C4-2B (cell line): ENCODE data around the gene HRCT1.
A peak's percentile ranks its signal among the peaks of the same experiment; 100 is the strongest.
"Not testable (repeated sequence)": the region's sequence is repeated elsewhere in the genome, so short reads cannot be mapped to it uniquely, and the experiment has no call there.

Source experiments
- H3K27ac ChIP-seq: fragments of 450-650 bp; 2 replicates; pipeline ENCODE4 v1.5.1; 2017
- CTCF ChIP-seq: fragments of 450-650 bp; conservative IDR thresholded peaks from 2 replicates; pipeline ENCODE4 v1.5.1; 2017; ENCODE audit warnings: mild to moderate bottlenecking
- ZFX ChIP-seq: fragments of 450-650 bp; IDR thresholded peaks from 2 replicates; pipeline ENCODE4 v1.6.1; 2017

HRCT1 gene

GRCh38 chr9:35912791-35913400, 6.9 kb downstream of the HRCT1 start:
- TF ChIP-seq CTCF (no peak), ZFX (no peak)
- H3K27ac ChIP-seq, result no peak overlapping the region

DNA sequence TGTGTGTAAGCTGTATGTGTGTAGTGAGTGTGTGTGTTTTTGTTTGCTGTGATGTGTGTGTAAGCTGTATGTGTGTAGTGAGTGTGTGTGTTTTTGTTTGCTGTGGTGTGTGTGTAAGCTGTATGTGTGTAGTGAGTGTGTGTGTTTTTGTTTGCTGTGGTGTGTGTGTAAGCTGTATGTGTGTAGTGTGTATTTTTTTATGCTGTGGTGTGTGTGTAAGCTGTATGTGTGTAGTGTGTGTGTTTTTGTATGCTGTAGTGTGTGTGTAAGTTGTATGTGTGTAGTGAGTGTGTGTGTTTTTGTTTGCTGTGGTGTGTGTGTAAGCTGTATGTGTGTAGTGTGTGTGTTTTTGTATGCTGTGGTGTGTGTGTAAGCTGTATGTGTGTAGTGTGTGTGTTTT, 7.4 kb downstream of the HRCT1 start:
- H3K27ac ChIP-seq, result not testable (repeated sequence)

- TF ChIP-seq ZFX (no peak), CTCF (no peak)
- no peak overlapping the region for H3K27ac ChIP-seq
Measured at GRCh38 chr9:35914301-35914807, 8.4 kb downstream of the HRCT1 start.

- TF ChIP-seq ZFX (no peak), CTCF (no peak)
- no peak overlapping the region for H3K27ac ChIP-seq
Measured at GRCh38 chr9:35915681-35916294, 9.8 kb downstream of the HRCT1 start.

DNA sequence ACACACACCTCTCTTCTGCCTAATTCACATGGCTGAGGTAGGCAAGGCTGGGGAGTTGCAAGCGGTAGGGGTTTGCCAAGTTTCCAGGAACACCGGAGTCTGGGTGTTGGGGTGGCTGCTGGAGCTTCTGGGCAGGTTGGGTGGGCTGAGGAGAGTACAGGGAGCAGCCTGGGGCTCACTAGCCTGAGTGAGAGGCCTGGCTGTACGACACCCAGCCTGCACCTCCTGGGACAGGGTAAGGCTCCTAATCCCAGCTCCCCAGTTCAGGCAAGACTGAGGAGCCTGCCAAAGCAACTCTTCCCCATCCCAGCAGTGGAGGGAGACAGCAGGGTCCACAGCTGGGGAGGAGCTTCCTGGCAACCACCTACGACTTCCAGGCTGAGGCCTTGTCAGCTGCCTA, 11.3 kb downstream of the HRCT1 start:
- no peak for TF ChIP-seq ZFX
- no peak for TF ChIP-seq CTCF
- peak overlapping the region; percentile 57 for H3K27ac ChIP-seq

GRCh38 chr9:35918780-35919179, 12.8 kb downstream of the HRCT1 start:
- peak overlapping the region; percentile 57 for H3K27ac ChIP-seq
- no peak for TF ChIP-seq ZFX
- TF ChIP-seq CTCF, result no peak

DNA sequence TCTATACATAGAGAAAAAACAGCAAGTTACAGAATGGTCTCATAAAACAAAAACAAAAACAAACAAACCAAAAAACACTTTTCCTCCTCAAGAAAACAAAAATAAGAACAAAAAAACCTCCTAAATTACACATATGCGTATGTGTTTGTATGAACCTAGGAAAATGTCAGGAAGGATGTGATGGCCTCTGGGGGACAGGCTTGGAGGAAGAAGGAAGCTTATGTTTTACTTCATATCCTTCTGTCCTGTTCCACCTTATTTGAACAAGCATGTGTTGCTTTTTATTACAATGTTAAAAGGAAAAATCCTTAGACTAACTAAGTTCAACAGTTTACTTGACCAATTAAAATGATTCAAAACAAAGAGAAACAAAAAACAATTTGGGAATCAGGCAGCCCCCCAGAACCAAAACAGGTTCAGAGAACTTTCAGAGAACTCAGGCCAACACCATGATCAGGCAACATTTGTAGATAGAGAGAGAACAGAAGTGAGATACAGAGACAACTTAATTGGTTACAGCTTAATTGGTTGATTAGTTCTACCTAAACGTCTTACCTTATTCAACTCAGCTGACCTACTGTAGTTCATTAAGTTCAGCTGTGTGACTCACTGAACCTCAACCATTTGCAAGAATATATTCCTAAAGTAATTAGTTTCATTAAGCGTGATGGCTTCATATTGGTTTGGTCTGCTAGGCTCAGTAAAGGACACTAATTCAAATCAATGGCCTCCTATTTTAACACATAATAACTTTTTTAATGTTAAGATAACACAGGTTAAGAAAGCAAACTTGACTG, 13.4 kb downstream of the HRCT1 start:
- peak overlapping the region; percentile 70; the same call in 1 of the 2 replicates for H3K27ac ChIP-seq
- TF ChIP-seq ZFX (no peak), CTCF (no peak)
